ENCODE measurements around the gene PCDHB11.
"Not testable (repeated sequence)": the region's sequence is repeated elsewhere in the genome, so short reads cannot be mapped to it uniquely, and the experiment has no call there.

Gene PCDHB11

DNA sequence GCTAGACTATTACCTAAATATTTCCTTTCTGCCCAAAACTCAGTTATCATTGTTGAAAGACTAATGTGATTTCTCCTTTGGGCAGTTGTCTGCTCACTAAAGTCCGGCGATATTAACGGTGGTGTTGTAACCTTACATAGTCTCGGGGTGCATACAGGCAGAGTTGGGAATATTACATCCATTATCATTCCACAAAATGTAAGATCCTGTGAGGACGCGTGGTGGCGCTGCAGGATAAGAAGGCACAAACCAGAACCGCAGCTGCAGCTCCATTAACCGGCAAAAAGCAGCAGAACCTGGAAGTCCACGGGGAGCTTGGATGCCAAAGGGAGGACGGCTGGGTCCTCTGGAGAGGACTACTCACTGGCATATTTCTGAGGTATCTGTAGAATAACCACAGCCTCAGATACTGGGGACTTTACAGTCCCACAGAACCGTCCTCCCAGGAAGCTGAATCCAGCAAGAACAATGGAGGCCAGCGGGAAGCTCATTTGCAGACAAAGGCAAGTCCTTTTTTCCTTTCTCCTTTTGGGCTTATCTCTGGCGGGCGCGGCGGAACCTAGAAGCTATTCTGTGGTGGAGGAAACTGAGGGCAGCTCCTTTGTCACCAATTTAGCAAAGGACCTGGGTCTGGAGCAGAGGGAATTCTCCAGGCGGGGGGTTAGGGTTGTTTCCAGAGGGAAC is 14.4 kb downstream of the PCDHB11 start, which contains the start of gene PCDHB13:
Gene PCDHB13 (plus strand): TSS at position 264 of the 684 bp plus-strand sequence. CDS start 205 bp downstream, at position 469.
- Mint-ChIP-seq H3K27me3 (peaks cover 47% of the 10 kb centered on the region), H3K36me3 (peaks cover 10% of the 10 kb centered on the region)
- H3K4me1 Mint-ChIP-seq, H3K4me3 Mint-ChIP-seq, H3K9me3 Mint-ChIP-seq, H3K27ac Mint-ChIP-seq: not testable (repeated sequence)

GRCh38 chr5:141214583-141214982 is 15.2 kb downstream of the PCDHB11 start:
- not testable (repeated sequence) for H3K27ac Mint-ChIP-seq, H3K4me3 Mint-ChIP-seq, H3K4me1 Mint-ChIP-seq
- Mint-ChIP-seq H3K9me3 (peaks cover 16% of the 10 kb centered on the region), H3K36me3 (peaks cover 12% of the 10 kb centered on the region), H3K27me3 (peaks cover 49% of the 10 kb centered on the region)

DNA sequence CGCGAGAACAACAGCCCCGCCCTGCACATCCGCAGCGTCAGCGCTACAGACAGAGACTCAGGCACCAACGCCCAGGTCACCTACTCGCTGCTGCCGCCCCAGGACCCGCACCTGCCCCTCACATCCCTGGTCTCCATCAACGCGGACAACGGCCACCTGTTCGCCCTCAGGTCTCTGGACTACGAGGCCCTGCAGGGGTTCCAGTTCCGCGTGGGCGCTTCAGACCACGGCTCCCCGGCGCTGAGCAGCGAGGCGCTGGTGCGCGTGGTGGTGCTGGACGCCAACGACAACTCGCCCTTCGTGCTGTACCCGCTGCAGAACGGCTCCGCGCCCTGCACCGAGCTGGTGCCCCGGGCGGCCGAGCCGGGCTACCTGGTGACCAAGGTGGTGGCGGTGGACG is 16.1 kb downstream of the PCDHB11 start:
- not testable (repeated sequence) for H3K4me3 Mint-ChIP-seq, H3K27ac Mint-ChIP-seq, H3K4me1 Mint-ChIP-seq
- H3K27me3 Mint-ChIP-seq = peaks cover 53% of the 10 kb centered on the region
- peaks cover 15% of the 10 kb centered on the region for H3K36me3 Mint-ChIP-seq
- peaks cover 25% of the 10 kb centered on the region for H3K9me3 Mint-ChIP-seq

DNA sequence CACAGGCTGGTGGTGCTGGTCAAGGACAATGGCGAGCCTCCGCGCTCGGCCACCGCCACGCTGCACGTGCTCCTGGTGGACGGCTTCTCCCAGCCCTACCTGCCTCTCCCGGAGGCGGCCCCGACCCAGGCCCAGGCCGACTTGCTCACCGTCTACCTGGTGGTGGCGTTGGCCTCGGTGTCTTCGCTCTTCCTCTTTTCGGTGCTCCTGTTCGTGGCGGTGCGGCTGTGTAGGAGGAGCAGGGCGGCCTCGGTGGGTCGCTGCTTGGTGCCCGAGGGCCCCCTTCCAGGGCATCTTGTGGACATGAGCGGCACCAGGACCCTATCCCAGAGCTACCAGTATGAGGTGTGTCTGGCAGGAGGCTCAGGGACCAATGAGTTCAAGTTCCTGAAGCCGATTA is 16.6 kb downstream of the PCDHB11 start:
- not testable (repeated sequence) for H3K27ac Mint-ChIP-seq, H3K4me1 Mint-ChIP-seq, H3K4me3 Mint-ChIP-seq
- Mint-ChIP-seq H3K9me3 (peaks cover 30% of the 10 kb centered on the region), H3K27me3 (peaks cover 54% of the 10 kb centered on the region), H3K36me3 (peaks cover 15% of the 10 kb centered on the region)

DNA sequence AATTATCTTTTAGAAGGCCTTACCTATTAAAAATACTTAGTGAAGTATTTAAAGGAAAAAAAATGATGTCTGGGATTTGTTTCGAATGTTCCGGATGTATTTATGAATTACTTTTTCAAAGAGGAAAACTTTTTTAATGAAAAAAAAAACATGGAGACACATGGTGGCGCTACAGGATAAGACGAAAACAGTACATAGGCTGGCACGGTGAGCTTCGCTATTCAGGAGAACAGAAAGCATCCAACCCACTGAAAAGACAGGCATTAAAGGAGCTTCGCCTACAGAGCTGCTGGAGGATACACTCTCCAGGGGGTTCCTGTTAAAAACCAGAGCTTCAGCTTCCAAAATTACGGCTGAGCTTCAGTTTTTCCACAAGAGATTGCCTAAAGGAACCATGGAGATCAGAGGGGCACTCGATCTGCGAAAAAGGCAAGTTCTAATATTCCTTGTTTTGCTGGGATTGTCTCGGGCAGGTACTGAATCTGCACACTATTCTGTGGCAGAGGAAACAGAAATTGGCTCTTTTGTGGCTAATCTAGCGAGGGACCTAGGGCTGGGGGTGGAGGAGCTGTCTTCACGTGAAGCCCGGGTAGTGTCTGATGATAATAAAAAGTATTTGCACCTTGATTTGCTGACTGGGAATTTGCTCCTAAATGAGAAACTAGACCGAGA is 23.8 kb downstream of the PCDHB11 start, which contains the start of gene PCDHB14:
Gene PCDHB14 (plus strand): TSS at position 232 of the 672 bp plus-strand sequence. CDS start 163 bp downstream, at position 395.
- Mint-ChIP-seq H3K9me3 (peaks cover 25% of the 10 kb centered on the region), H3K27ac (no peak within 1 kb of the TSS), H3K27me3 (peaks cover 65% of the 10 kb centered on the region), H3K4me3 (peak within 1 kb of the TSS; percentile 40), H3K36me3 (peaks cover 10% of the 10 kb centered on the region), H3K4me1 (no peaks in the 10 kb centered on the region)

DNA sequence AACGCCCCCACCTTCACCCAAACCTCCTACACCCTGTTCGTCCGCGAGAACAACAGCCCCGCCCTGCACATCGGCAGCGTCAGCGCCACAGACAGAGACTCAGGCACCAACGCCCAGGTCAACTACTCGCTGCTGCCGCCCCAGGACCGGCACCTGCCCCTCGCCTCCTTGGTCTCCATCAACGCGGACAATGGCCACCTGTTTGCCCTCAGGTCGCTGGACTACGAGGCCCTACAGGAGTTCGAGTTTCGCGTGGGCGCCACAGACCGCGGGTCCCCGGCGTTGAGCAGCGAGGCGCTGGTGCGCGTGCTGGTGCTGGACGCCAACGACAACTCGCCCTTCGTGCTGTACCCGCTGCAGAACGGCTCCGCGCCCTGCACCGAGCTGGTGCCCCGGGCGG is 25.4 kb downstream of the PCDHB11 start:
- Mint-ChIP-seq H3K27me3 (peaks cover 56% of the 10 kb centered on the region), H3K9me3 (peaks cover 20% of the 10 kb centered on the region)
- H3K36me3 Mint-ChIP-seq, H3K27ac Mint-ChIP-seq, H3K4me1 Mint-ChIP-seq, H3K4me3 Mint-ChIP-seq: not testable (repeated sequence)

- H3K36me3 Mint-ChIP-seq, H3K4me1 Mint-ChIP-seq, H3K4me3 Mint-ChIP-seq, H3K27ac Mint-ChIP-seq: not testable (repeated sequence)
- Mint-ChIP-seq H3K27me3 (peaks cover 50% of the 10 kb centered on the region), H3K9me3 (peaks cover 14% of the 10 kb centered on the region)
Observed at GRCh38 chr5:141225421-141225820, 26.0 kb downstream of the PCDHB11 start.

GRCh38 chr5:141234109-141234667 is 34.8 kb downstream of the PCDHB11 start:
- H3K27ac Mint-ChIP-seq = no peak overlapping the region
- peaks cover 39% of the 10 kb centered on the region for H3K9me3 Mint-ChIP-seq
- H3K36me3 Mint-ChIP-seq = peaks cover 7% of the 10 kb centered on the region
- H3K4me1 Mint-ChIP-seq = no peaks in the 10 kb centered on the region
- H3K4me3 Mint-ChIP-seq = no peak overlapping the region
- H3K27me3 Mint-ChIP-seq = peaks cover 31% of the 10 kb centered on the region

- peaks cover 50% of the 10 kb centered on the region for H3K9me3 Mint-ChIP-seq
- not testable (repeated sequence) for H3K4me1 Mint-ChIP-seq, H3K4me3 Mint-ChIP-seq, H3K27ac Mint-ChIP-seq
- H3K36me3 Mint-ChIP-seq = peaks cover 12% of the 10 kb centered on the region
- peaks cover 45% of the 10 kb centered on the region for H3K27me3 Mint-ChIP-seq
Observed at GRCh38 chr5:141235922-141236321, 36.5 kb downstream of the PCDHB11 start.

DNA sequence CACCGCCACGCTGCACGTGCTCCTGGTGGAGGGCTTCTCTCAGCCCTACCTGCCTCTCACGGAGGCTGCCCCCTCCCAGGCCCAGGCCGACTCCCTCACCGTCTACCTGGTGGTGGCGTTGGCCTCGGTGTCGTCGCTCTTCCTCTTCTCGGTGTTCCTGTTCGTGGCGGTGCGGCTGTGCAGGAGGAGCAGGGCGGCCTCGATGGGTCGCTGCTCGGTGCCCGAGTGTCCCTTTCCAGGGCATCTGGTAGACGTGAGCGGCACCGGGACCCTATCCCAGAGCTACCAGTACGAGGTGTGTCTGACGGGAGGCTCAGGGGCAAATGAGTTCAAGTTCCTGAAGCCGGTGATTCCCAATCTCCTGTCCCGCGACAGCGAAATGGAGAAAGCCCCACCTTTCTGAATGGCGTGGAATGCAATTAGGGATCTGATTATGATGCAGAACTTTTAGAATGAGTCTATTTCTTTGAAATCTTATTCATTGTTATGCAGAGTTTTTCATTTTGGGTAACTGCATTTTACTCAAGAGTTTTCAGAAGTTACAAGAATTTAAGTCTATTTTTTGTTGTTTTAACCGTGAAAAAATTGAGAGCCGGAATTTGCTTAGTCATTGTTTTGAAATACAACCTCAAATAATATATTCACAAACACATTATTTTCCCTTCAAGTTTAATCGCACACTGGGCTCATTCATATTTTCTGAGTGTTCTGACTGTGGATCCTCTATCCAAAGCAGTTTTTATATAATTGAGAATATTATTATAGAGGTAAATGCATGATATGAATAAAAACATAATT is 37.3 kb downstream of the PCDHB11 start:
- Mint-ChIP-seq H3K9me3 (peaks cover 43% of the 10 kb centered on the region), H3K27me3 (peaks cover 47% of the 10 kb centered on the region), H3K4me1 (no peaks in the 10 kb centered on the region), H3K27ac (no peak overlapping the region), H3K36me3 (peaks cover 12% of the 10 kb centered on the region), H3K4me3 (peak overlapping the region; percentile 61)

DNA sequence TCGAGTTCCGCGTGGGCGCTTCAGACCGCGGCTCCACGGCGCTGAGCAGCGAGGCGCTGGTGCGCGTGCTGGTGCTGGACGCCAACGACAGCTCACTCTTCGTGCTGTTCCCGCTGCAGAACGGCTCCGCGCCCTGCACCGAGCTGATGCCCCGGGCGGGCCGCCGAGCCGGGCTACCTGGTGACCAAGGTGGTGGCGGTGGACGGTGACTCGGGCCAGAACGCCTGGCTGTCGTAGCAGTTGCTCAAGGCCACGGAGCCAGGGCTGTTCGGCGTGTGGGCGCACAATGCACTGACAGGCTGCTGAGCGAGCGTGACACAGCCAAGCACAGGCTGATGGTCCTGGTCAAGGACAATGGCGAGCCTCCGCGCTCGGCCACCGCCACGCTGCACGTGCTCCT is 42.1 kb downstream of the PCDHB11 start:
- no peak overlapping the region for H3K27ac Mint-ChIP-seq
- peaks cover 39% of the 10 kb centered on the region for H3K9me3 Mint-ChIP-seq
- H3K27me3 Mint-ChIP-seq = peaks cover 48% of the 10 kb centered on the region
- no peak overlapping the region for H3K4me3 Mint-ChIP-seq
- H3K36me3 Mint-ChIP-seq = peaks cover 25% of the 10 kb centered on the region
- no peaks in the 10 kb centered on the region for H3K4me1 Mint-ChIP-seq

- Mint-ChIP-seq H3K36me3 (peaks cover 26% of the 10 kb centered on the region), H3K4me3 (peak within 1 kb of the TSS; percentile 37), H3K27ac (no peak within 1 kb of the TSS), H3K27me3 (peaks cover 32% of the 10 kb centered on the region), H3K4me1 (no peaks in the 10 kb centered on the region), H3K9me3 (peaks cover 42% of the 10 kb centered on the region)
Observed at GRCh38 chr5:141245250-141245717, 45.9 kb downstream of the PCDHB11 start, which contains the start of gene PCDHB15. Gene PCDHB15 (plus strand): TSS chr5:141245395. CDS start chr5:141245579, 184 bp downstream.

DNA sequence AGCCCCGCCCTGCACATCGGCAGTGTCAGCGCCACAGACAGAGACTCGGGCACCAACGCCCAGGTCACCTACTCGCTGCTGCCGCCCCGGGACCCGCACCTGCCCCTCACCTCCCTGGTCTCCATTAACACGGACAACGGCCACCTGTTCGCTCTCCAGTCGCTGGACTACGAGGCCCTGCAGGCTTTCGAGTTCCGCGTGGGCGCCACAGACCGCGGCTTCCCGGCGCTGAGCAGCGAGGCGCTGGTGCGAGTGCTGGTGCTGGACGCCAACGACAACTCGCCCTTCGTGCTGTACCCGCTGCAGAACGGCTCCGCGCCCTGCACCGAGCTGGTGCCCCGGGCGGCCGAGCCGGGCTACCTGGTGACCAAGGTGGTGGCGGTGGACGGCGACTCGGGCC is 47.5 kb downstream of the PCDHB11 start:
- H3K36me3 Mint-ChIP-seq = peaks cover 21% of the 10 kb centered on the region
- not testable (repeated sequence) for H3K4me1 Mint-ChIP-seq, H3K27ac Mint-ChIP-seq, H3K4me3 Mint-ChIP-seq
- H3K27me3 Mint-ChIP-seq = peaks cover 22% of the 10 kb centered on the region
- H3K9me3 Mint-ChIP-seq = peaks cover 35% of the 10 kb centered on the region

DNA sequence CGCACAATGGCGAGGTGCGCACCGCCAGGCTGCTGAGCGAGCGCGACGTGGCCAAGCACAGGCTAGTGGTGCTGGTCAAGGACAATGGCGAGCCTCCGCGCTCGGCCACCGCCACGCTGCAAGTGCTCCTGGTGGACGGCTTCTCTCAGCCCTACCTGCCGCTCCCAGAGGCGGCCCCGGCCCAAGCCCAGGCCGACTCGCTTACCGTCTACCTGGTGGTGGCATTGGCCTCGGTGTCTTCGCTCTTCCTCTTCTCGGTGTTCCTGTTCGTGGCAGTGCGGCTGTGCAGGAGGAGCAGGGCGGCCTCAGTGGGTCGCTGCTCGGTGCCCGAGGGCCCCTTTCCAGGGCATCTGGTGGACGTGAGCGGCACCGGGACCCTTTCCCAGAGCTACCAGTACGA is 48.0 kb downstream of the PCDHB11 start:
- H3K4me1 Mint-ChIP-seq, H3K27ac Mint-ChIP-seq, H3K4me3 Mint-ChIP-seq: not testable (repeated sequence)
- Mint-ChIP-seq H3K9me3 (peaks cover 35% of the 10 kb centered on the region), H3K27me3 (peaks cover 19% of the 10 kb centered on the region), H3K36me3 (peaks cover 20% of the 10 kb centered on the region)

GRCh38 chr5:141250576-141250975 is 51.1 kb downstream of the PCDHB11 start:
- Mint-ChIP-seq H3K36me3 (peaks cover 16% of the 10 kb centered on the region), H3K9me3 (peaks cover 24% of the 10 kb centered on the region), H3K27me3 (peaks cover 5% of the 10 kb centered on the region)

More at GRCh38 chr5:141250576-141250975, 51.1 kb downstream of the PCDHB11 start:
- Mint-ChIP-seq H3K4me1 (no peaks in the 10 kb centered on the region), H3K27ac (no peak overlapping the region), H3K4me3 (no peak overlapping the region)

Data from activated naive CD4-positive, alpha-beta T cell treated with anti-CD3 and anti-CD28 coated beads, Interleukin-2, amount 50 U/mL, for 24 hours (primary cell).